HepG2 (cell line): ENCODE data around the gene XRCC5. TPM values are rescaled to one million over a fixed set of nuclear protein-coding genes. Genes with fewer than 3 reads are reported as not detected.

Experiments
- ARNT2 ChIP-seq: sonication (generic); formaldehyde crosslinking; IDR thresholded peaks from 2 replicates; pipeline ENCODE4 v1.8.0; 2022; ENCODE audit warnings: mild to moderate bottlenecking, low read depth, missing genetic modification reagents, moderate library complexity
- ASH2L ChIP-seq: fragments of 300-600, 200-600 bp; sonication (generic); IDR thresholded peaks from 2 replicates; pipeline ENCODE4 v1.7.0; 2017; ENCODE audit warnings: low read depth, mild to moderate bottlenecking, moderate library complexity, mixed read lengths, low read length; ENCODE audit not compliant: insufficient read length
- FOXA1 ChIP-seq, 2 experiments: fragments of 450-650 bp in 1 of 2; sonication (generic) in 1 of 2; formaldehyde crosslinking in 1 of 2; IDR thresholded peaks; 2 replicates each; pipeline versions ENCODE4 v1.4.0 to v1.6.1; 2016 to 2020; ENCODE audit warnings: missing genetic modification reagents in 1 of 2
- KAT7 ChIP-seq: IDR thresholded peaks from 2 replicates; pipeline ENCODE4 v1.6.1; 2018; ENCODE audit warnings: borderline replicate concordance, missing compliant biosample characterization
- MEIS1 ChIP-seq: sonication (generic); formaldehyde crosslinking; IDR thresholded peaks from 2 replicates; pipeline ENCODE4 v1.9.0; 2021; ENCODE audit warnings: mild to moderate bottlenecking, missing genetic modification reagents, moderate library complexity, borderline replicate concordance
- MYNN ChIP-seq: sonication (generic); formaldehyde crosslinking; IDR thresholded peaks from 2 replicates; pipeline ENCODE4 v1.4.0; 2020; ENCODE audit warnings: mild to moderate bottlenecking, low read depth, missing genetic modification reagents
- NCOA1 ChIP-seq: sonication (generic); formaldehyde crosslinking; IDR thresholded peaks from 2 replicates; pipeline ENCODE4 v1.9.0; 2021; ENCODE audit warnings: missing genetic modification reagents
- NFYB ChIP-seq: sonication (generic); formaldehyde crosslinking; IDR thresholded peaks from 2 replicates; pipeline ENCODE4 v1.4.0; 2020; ENCODE audit warnings: missing genetic modification reagents
- POLR2AphosphoS2 ChIP-seq: IDR thresholded peaks from 2 replicates; pipeline ENCODE4 v1.6.1; 2011; ENCODE audit warnings: low read depth, low read length, improper control_type of control experiment
- RNF2 ChIP-seq: fragments of 450-650 bp; conservative IDR thresholded peaks from 2 replicates; pipeline ENCODE4 v1.6.1; 2016; ENCODE audit warnings: low read depth
- SMAD1 ChIP-seq: sonication (generic); formaldehyde crosslinking; IDR thresholded peaks from 2 replicates; pipeline ENCODE4 v1.4.0; 2020; ENCODE audit warnings: missing genetic modification reagents, low read depth, mild to moderate bottlenecking, borderline replicate concordance
- SMC3 ChIP-seq: IDR thresholded peaks from 2 replicates; pipeline ENCODE4 v1.6.1; 2011; ENCODE audit warnings: low read length, improper control_type of control experiment
- SPEN ChIP-seq: sonication (generic); formaldehyde crosslinking; IDR thresholded peaks from 2 replicates; pipeline ENCODE4 v1.5.1; 2020; ENCODE audit warnings: low read depth, mild to moderate bottlenecking, missing genetic modification reagents
- ZNF558 ChIP-seq: sonication (generic); formaldehyde crosslinking; IDR thresholded peaks from 2 replicates; pipeline ENCODE4 v1.9.0; 2022; ENCODE audit warnings: mild to moderate bottlenecking, missing genetic modification reagents, borderline replicate concordance
- ZNF781 ChIP-seq: sonication (generic); formaldehyde crosslinking; IDR thresholded peaks from 2 replicates; pipeline ENCODE4 v1.5.1; 2020; ENCODE audit warnings: borderline replicate concordance, mild to moderate bottlenecking, missing genetic modification reagents; ENCODE audit errors: not compliant biosample characterization
- ZNF891 ChIP-seq: sonication (generic); formaldehyde crosslinking; IDR thresholded peaks from 2 replicates; pipeline ENCODE4 v1.5.0; 2020; ENCODE audit warnings: mild to moderate bottlenecking, missing genetic modification reagents
- polyA plus RNA-seq, 8 experiments: library from polyadenylated mRNA; depleted of rRNA in 3 of 8; stranded (reverse) in 7 of 8; unstranded in 1 of 8; fragments of >200 nt; fragmentation: Illumina TruSeq in 4 of 8; extraction: Trizol in 4 of 8; gene quantifications; 2 replicates each; pipeline versions ENCODE4 v1.2.1 to v1.2.3, GENCODE V29; 2011 to 2016; ENCODE audit warnings: low read depth in 4 of 8, missing spikeins in 1 of 8, mixed read lengths in 1 of 8; ENCODE audit not compliant: insufficient read depth in 1 of 8
- total RNA-seq, 5 experiments: library from RNA; depleted of rRNA; stranded (reverse); fragments of >200 nt; fragmentation: Illumina TruSeq; extraction: Trizol; gene quantifications; 2 replicates each; pipeline ENCODE4 v1.2.3, GENCODE V29; 2016; ENCODE audit warnings: low read depth in 1 of 5
- TF ChIP-seq, protein P1 (sequence below): sonication (generic); formaldehyde crosslinking; IDR thresholded peaks from 2 replicates; pipeline ENCODE4 v1.4.0; 2020; ENCODE audit warnings: missing genetic modification reagents
- TF ChIP-seq, protein P2 (sequence below): sonication (generic); formaldehyde crosslinking; IDR thresholded peaks from 2 replicates; pipeline ENCODE4 v1.4.0; 2020; ENCODE audit warnings: missing genetic modification reagents
- TF ChIP-seq, protein P3 (sequence below): sonication (generic); formaldehyde crosslinking; IDR thresholded peaks from 2 replicates; pipeline ENCODE4 v1.8.1; 2022; ENCODE audit warnings: mild to moderate bottlenecking, missing genetic modification reagents
- TF ChIP-seq, protein P4 (sequence below): sonication (generic); formaldehyde crosslinking; IDR thresholded peaks from 2 replicates; pipeline ENCODE4 v1.5.0; 2020; ENCODE audit warnings: mild to moderate bottlenecking, missing genetic modification reagents
- TF ChIP-seq, protein P5 (sequence below): sonication (generic); formaldehyde crosslinking; IDR thresholded peaks from 2 replicates; pipeline ENCODE4 v1.5.1; 2020; ENCODE audit warnings: missing genetic modification reagents, mild to moderate bottlenecking, borderline replicate concordance

Gene XRCC5
- total and polyA plus RNA-seq, 2 of the 13 experiments (the other 11 are each of a cell fraction or from before 2014, with no cell fraction given): 264 to 454 TPM

DNA sequence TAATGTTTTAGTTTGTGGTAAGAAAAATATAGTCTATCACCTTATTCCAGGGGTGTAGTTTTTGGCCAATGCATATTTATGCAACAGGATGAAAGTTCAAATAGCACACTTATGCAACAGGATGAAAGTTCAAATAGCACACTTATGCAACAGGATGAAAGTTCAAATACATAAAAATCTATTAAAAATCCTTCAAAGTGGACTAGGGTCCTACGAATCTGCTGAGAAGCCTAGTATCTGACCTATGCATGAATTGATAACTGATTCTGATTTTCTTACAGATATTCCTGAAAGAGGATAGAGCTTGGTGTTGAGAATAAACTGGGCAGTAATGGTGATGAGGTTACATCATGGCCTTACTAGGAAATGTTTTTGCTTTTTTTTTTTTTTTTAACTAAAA is 30.4 kb upstream of the XRCC5 start (continued):
- TF ChIP-seq, protein P1, sequence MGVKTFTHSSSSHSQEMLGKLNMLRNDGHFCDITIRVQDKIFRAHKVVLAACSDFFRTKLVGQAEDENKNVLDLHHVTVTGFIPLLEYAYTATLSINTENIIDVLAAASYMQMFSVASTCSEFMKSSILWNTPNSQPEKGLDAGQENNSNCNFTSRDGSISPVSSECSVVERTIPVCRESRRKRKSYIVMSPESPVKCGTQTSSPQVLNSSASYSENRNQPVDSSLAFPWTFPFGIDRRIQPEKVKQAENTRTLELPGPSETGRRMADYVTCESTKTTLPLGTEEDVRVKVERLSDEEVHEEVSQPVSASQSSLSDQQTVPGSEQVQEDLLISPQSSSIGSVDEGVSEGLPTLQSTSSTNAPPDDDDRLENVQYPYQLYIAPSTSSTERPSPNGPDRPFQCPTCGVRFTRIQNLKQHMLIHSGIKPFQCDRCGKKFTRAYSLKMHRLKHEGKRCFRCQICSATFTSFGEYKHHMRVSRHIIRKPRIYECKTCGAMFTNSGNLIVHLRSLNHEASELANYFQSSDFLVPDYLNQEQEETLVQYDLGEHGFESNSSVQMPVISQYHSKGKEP: 0 out of 2 replicates have a peak, but pooled peaks have one; percentile 38
- no peak for TF ChIP-seq SPEN (CRISPR knock-in tag)
- TF ChIP-seq ZNF781 (CRISPR knock-in tag): no peak
- TF ChIP-seq ZNF891 (CRISPR knock-in tag): no peak
- no peak for TF ChIP-seq MEIS1
- TF ChIP-seq RNF2: no peak
- TF ChIP-seq, protein P2, sequence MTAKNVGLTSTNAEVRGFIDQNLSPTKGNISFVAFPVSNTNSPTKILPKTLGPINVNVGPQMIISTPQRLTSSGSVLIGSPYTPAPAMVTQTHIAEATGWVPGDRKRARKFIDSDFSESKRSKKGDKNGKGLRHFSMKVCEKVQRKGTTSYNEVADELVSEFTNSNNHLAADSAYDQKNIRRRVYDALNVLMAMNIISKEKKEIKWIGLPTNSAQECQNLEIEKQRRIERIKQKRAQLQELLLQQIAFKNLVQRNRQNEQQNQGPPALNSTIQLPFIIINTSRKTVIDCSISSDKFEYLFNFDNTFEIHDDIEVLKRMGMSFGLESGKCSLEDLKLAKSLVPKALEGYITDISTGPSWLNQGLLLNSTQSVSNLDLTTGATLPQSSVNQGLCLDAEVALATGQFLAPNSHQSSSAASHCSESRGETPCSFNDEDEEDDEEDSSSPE (CRISPR knock-in tag): peak; percentile 74
- peak; percentile 81 for TF ChIP-seq ASH2L
- TF ChIP-seq SMC3: peak; percentile 54
- peak; percentile 51; the same call in 1 of the 2 replicates for TF ChIP-seq ARNT2 (CRISPR knock-in tag)
- no peak for TF ChIP-seq SMAD1 (CRISPR knock-in tag)
- no peak for TF ChIP-seq NFYB (CRISPR knock-in tag)
- TF ChIP-seq KAT7 (CRISPR knock-in tag): peak; percentile 56; the same call in 1 of the 2 replicates
- peak; percentile 61; the same call in 1 of the 2 replicates for TF ChIP-seq NCOA1 (CRISPR knock-in tag)
- peak; percentile 74; the same call in 1 of the 2 replicates for TF ChIP-seq POLR2AphosphoS2
- TF ChIP-seq, protein P3, sequence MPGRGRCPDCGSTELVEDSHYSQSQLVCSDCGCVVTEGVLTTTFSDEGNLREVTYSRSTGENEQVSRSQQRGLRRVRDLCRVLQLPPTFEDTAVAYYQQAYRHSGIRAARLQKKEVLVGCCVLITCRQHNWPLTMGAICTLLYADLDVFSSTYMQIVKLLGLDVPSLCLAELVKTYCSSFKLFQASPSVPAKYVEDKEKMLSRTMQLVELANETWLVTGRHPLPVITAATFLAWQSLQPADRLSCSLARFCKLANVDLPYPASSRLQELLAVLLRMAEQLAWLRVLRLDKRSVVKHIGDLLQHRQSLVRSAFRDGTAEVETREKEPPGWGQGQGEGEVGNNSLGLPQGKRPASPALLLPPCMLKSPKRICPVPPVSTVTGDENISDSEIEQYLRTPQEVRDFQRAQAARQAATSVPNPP (CRISPR knock-in tag): 0 out of 2 replicates have a peak, but pooled peaks have one; percentile 36
- no peak for TF ChIP-seq FOXA1 (IDR thresholded peaks at IDR 0.05)
- peak; percentile 84 for TF ChIP-seq FOXA1 (CRISPR knock-in tag; IDR thresholded peaks at IDR 0.05)
- peak; percentile 42; the same call in 1 of the 2 replicates for TF ChIP-seq ZNF558 (CRISPR knock-in tag)
- TF ChIP-seq, protein P4, sequence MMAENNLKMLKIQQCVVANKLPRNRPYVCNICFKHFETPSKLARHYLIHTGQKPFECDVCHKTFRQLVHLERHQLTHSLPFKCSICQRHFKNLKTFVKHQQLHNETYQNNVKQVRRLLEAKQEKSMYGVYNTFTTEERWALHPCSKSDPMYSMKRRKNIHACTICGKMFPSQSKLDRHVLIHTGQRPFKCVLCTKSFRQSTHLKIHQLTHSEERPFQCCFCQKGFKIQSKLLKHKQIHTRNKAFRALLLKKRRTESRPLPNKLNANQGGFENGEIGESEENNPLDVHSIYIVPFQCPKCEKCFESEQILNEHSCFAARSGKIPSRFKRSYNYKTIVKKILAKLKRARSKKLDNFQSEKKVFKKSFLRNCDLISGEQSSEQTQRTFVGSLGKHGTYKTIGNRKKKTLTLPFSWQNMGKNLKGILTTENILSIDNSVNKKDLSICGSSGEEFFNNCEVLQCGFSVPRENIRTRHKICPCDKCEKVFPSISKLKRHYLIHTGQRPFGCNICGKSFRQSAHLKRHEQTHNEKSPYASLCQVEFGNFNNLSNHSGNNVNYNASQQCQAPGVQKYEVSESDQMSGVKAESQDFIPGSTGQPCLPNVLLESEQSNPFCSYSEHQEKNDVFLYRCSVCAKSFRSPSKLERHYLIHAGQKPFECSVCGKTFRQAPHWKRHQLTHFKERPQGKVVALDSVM (CRISPR knock-in tag): 0 out of 2 replicates have a peak, but pooled peaks have one; percentile 1
- TF ChIP-seq, protein P5, sequence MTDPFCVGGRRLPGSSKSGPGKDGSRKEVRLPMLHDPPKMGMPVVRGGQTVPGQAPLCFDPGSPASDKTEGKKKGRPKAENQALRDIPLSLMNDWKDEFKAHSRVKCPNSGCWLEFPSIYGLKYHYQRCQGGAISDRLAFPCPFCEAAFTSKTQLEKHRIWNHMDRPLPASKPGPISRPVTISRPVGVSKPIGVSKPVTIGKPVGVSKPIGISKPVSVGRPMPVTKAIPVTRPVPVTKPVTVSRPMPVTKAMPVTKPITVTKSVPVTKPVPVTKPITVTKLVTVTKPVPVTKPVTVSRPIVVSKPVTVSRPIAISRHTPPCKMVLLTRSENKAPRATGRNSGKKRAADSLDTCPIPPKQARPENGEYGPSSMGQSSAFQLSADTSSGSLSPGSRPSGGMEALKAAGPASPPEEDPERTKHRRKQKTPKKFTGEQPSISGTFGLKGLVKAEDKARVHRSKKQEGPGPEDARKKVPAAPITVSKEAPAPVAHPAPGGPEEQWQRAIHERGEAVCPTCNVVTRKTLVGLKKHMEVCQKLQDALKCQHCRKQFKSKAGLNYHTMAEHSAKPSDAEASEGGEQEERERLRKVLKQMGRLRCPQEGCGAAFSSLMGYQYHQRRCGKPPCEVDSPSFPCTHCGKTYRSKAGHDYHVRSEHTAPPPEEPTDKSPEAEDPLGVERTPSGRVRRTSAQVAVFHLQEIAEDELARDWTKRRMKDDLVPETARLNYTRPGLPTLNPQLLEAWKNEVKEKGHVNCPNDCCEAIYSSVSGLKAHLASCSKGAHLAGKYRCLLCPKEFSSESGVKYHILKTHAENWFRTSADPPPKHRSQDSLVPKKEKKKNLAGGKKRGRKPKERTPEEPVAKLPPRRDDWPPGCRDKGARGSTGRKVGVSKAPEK: peak; percentile 57; the same call in 1 of the 2 replicates
- no peak for TF ChIP-seq MYNN (CRISPR knock-in tag)
